NCI-H748 (cell line): ENCODE results near the gene ZFAND3.
A peak's percentile ranks its signal among the peaks of the same experiment; 100 is the strongest.
"Not testable (repeated sequence)": the region's sequence is repeated elsewhere in the genome, so short reads cannot be mapped to it uniquely, and the experiment has no call there.

Experiments used
- DNase-seq: peaks from one replicate; lab custom pipeline; 2025; ENCODE audit not compliant: unreplicated experiment; lab: John Stamatoyannopoulos, UW

Gene ZFAND3

DNA sequence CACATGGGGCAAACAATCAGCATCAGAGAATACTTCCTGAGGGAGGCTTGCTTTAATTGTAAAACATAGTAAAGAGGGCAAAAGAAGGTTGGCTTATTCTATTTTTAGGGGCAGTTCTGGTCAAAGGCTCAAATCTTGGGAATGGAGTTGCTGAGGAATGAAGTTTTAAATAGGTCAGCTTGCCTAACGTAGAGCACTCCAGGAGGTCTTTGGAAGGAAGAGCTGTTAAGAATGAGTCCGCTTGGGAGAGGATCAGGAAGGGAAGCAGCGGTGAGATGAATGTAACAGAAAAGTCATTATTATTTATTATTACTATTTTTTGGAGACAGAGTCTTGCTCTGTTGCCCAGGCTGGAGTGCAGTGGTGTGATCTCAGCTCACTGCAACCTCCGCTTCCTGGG is 108.7 kb downstream of the ZFAND3 start:
- no peak for DNase-seq

DNA sequence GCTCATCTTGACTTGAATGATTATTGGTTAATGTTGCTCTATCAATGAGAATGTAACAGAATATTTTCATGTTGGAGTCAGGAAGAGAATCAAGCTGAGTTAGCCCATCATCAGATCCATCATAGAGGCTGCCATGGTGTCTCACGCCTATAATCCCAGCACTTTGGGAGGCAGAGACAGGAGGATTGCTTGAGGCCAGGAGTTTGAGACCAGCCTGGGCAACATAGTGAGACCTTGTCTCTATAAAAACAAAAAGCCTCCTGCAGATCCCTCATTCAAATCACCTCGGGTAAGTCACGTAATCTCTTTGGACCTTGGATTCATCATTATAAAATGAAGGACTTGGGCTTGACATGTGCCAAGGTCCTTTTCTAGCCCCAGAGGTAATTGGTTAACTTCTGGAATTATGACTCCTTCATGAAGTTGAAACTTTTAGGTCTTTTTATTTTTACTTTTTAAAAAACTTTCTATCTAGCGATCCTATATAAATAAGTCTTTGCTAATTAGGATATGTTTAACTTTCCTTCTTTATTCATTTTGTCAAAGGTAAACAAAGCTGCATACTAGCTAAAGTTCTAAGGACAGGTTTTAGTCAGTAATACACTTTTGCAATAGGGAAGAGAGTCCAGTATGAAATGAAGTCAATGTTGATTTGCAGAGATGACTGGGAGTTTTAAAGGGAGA is 110.9 kb downstream of the ZFAND3 start:
- no peak for DNase-seq

DNA sequence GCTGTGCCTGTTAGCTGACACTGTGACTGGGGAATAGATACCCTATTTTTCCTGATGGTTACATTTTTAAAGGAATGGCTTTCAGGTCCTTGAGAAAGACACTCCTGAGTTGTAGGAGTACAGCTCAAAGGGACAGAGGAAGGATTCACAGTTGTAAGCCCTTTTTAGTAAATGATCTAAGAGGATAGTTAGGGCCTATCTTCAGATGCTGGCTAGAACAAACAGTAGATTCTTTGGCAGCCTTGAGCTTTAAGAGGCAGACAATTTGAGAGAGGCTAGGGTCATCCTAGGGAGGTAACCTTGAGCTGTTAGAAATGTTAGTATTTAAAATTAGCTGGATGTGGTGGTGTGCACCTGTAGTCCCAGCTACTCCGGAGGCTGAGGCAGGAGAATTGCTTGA is 111.5 kb downstream of the ZFAND3 start:
- no peak for DNase-seq

DNA sequence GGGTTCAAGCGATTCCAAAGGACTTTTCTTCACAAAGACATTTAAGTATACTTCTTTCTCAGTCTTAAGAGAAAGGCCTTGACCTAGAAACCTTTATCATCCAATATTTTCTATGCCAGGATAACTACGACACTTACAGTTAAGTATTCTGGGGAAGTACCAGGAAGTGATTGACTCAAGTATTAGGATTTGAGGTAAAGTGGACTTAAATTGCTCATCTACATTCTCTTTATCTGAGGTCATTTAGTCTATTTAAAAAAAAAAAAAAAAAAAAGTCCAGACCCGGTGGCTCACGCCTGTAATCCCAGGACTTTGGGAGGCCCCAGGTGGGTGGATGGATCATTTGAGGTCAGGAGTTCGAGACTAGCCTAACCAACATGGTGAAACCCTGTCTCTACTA is 114.7 kb downstream of the ZFAND3 start:
- no peak for DNase-seq

DNA sequence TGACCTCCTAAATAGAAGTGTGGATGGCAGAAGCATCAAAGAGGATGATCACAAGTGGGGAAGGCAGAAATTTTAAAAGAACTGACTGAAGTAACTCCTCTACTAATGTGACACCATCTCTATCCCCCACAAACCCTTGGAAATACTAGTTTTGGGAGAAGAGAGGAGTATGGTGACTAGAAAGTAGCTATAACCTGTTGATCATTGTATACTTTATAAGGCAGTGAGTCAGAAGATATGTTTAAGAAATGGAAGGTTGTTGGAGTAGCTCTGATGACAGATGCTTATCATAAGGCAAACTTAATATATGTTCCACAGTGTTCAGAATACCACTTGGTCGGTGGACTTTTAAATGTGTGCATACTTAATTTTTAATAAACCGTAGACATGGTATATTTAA is 116.6 kb downstream of the ZFAND3 start:
- DNase-seq: no peak

DNA sequence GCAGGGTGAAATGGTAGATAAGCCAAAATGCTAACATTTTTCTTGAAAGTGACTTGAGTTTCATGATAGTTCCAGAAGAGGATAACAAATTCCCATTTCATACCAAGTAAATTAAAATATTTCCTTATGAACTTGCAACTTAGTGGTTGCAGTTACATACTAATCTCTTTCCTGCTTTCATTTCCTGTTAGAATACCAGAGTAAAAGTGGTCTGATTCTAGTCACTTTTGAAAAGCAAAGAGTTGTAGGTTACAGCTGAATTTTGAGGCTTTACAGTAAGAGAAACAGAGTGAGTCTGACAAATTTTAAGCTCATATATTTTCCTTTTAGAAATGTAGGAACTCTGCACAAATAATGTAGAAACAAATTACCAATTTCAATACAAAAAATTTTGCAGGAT is 117.4 kb downstream of the ZFAND3 start:
- DNase-seq: no peak

DNA sequence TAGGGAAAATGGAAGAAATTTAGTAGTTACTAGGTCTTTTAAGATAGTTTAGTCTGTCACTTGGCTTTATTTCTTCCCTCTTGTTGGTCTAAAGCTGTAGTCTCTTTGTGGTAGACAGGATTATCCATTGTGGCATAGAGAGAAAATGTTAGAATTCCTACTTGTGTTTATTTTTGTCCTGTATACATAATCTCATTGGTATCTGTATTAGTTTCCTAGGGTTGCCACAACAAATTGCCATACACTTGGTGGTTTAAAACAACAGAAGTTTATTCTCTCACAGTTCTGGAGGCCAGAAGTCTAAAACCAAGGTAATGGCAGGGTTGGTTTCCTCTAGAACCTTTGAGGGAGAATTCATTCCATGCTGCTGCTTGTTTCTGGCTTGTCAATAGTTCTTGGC is 119.4 kb downstream of the ZFAND3 start:
- DNase-seq: no peak

DNA sequence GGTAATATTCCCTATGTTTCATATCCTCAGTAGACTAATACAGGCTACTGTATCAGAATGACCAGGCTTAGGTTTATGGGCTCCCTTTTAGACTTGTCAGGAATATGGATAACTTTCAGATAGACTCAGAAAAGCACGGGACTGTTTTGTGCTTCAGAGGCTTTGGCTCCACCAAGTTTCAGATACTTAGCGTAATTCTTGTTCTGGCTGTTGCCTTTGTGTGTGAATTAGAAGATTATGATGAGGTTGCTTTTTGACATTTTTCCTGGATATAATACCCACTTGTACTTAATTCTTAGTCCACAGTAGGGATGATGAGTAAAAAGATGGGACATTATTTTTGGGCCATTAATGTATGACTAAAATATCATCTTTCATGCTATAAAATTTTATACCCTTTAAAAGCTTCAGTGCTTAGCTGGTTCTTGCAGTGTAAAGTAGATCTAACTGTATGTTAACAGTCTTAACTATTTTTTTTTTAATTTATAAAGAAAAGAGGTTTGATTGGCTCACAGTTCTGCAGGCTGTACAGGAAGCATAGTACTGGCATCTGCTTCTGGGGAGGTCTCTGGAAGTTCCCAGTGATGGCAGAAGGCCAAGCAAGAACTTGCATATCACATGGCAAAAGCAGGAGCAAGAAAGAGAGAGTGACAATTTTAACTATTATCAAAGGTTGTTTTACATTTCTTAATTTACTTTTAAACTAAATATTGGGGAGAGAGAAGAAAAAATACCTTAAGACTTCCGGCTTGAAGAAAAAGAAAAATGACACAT is 120.7 kb downstream of the ZFAND3 start:
- no peak for DNase-seq

DNA sequence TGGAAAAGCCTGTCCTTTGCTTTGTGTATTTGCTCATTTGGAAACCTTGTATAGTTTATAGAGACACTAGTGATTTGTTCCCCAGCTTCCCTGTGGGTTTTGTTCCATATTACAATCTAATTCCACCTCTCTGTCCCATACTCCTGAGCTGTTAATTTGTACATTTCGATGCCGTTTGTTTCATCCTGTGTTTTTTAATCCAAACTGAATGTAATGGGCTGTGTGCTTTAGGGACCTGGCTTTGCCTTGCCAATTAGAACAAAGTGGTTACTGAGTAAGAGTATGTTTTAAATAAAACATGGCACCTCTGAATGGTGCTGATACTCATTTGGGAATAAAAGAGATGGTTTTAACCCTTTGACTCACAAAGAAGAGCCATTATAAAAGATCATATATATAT is 122.3 kb downstream of the ZFAND3 start:
- DNase-seq: no peak

DNA sequence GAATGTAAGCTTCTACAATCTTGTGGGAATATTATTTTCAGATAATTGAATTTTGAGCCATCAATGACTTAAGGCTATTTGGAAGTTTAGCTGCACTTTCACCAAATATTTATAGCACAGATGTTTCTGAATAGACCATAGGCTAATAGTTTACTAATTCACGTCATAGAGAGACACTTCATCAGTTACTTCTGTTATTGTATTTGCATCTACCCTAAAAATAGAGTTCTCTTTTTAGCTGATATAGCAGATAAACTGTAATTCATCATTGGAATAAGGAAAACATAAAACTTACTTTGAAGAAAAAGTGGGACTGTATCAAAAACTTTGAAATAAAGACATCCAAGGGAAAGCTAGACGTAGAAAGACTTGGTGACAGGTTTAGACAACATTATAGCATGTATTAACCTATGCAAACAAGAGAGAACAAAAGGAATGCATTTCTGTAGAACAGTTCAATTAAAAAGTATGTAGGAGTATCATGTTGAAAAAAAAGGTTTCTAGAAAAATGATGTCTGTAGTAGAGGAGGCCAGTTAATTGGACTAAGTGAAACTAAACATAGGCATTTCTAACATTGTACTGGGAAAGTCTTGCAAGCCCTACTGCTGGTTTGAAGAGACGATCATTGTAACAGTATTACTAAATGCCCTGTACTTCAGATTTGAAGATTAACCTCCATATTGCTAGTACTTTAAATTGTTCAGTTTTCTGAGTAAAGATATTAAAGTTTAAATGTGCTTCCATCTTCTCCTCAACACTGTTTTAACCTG is 123.3 kb downstream of the ZFAND3 start:
- DNase-seq: no peak

DNA sequence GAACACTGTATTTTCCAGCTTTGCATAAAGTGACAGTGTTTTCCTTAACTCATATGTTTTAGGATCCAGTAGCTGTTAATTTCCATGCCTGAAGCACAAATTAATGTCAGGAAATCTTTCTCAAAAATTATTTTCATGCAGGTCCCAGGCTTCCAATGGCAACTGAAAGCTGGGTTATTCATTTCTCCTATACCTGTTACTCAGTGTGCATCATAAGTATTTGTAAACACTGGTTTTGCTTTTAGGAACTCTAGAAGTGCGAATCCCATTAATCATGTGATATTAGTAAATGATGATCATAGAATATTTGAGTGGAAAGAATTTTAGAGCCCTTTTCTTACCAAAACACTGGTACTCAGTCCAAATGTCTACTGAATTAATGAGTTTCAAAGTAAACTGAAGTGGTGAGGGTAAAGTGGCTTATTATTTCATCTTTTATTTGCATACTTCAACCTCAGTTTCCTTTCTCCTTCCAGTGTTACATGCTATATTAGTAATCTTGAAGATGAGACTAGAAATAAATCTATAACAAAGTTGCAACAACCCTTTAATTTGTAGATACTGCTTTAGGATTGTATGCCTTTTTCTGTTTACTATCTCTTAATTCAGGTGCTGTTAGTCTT is 124.0 kb downstream of the ZFAND3 start:
- no peak for DNase-seq

DNA sequence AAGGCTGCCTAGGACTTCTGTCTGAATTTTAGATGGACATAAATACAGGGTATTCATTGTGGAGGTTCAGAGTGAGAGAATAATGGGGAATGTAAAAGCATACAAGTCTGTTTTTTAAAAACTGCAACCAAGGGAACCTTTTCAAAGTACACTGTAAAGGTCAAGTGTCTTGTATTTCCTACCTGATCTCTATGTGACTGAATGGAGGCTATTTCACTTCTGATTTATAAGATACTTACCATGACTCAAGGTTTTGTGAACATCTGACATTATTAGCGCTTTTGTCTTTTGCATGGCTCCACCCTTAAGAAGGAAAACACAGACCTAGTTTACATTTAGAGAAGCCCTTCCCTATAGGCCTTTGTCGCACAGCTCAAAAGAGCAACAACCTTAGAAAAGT is 126.5 kb downstream of the ZFAND3 start:
- peak; percentile 67 for DNase-seq

DNA sequence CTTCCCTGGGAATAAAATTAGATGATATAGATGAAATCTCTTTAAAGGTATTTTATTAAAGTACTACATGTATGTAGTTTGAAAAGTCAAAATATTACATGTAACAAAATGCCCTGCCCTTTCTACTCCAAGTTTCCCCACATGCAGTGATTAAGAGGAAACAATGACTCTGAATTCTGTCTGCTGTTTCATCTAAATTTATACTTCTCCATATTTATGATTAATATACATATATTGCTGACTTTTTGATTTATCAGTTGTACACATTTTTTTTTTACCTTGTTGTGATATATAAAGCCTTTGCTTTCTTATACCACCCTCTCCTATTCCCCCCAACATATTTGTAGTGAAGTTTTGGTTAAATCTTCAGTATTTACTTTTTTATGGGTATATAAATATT is 127.9 kb downstream of the ZFAND3 start:
- no peak for DNase-seq

DNA sequence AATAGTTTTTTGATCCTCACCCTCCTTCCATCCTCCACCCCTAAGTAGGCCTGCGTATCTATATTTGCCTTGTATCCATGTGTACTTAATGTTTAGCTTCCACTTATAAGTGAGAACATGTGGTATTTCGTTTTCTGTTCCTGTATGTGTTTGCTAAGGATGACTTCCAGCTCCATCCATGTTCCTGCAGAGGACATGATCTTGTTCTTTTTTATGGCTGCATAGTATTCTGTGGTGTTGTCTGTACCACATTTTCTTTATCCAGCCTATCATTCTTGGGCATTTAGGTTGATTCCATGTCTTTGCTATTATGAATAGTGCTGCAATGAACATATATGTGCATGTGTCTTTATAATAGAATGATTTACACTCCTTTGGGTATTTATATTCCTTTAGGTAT is 129.1 kb downstream of the ZFAND3 start:
- DNase-seq: not testable (repeated sequence)

DNA sequence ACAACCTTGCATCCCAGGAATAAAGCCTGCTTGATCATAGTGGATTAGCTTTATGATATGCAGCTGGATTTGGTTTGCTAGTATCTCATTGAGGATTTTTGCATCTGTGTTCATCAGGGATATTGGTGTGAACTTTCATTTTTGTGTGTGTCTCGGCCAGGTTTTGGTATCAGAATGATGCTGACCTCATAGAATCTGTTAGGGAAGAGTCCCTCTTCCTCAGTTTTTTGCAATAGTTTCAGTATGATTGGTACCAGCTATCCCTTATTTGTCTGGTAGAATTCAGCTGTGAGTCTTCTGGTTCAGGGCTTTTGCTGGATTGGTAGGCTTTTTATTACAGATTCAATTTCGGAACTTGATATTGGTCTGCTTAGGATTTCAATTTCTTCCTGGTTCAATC is 132.5 kb downstream of the ZFAND3 start:
- DNase-seq: no peak

DNA sequence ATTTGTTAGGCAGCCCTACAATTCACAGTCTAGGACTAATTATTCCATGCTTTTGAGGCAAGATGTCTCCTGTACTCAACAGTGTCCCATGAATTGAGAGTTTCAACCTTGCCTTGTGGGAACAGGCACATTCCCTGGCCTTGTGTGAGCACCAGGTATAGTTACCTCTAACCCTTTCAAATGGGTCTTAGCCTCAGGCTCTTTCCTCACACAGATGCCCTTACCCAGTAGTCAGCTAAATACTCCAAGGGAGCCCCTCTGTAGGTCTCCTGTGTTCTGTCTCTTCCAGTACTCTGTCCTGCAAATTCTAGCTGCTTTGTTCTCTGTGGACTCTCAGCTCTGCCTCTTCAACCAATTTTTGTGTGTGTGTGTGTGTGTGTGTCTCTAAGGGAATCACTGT is 135.3 kb downstream of the ZFAND3 start:
- DNase-seq: no peak

DNA sequence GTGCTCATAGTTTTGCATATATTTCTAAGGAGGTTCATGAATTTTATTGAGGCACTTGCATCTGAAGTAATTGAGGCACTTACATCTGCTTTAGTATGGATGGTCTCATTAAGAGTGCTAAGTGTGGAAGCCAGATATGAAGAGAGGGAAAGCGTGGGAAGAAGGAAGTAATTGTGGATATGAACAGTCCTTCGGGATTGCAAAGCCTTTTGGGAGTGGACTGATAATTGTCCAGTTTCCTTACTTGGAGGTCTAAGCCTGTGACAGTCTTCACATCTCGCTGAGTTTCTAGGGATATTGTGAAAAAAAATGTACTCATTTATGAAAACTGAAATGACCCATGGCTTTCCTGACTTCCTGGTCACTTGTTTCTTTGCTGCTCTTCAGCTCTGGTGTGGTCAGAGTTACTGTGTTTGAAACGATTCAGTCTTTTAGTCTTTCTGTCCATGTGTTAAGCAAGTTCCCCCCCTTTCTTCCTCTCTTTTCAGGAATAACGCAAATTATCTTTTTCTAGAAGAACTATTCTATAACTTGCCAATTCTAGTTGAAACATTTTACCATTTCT is 137.3 kb downstream of the ZFAND3 start:
- no peak for DNase-seq

DNA sequence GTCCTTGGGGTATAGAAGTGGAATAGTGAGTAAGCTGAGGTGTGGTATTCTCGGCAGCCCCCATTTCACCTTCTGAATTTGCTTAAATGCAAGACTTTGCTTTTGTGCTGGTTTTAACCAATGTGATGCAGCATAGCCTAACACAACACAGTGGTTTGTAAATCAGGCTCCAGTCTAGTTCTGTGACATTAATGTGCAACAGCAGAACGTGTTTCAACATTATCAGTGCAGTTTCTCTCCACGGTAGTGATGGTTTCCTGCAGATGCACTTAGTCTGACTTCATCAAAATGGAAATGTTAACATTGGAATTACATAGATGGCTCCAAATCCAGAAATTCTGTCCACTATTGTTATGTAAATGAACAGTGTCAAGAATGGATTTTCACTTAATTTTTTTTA is 139.5 kb downstream of the ZFAND3 start:
- no peak for DNase-seq

DNA sequence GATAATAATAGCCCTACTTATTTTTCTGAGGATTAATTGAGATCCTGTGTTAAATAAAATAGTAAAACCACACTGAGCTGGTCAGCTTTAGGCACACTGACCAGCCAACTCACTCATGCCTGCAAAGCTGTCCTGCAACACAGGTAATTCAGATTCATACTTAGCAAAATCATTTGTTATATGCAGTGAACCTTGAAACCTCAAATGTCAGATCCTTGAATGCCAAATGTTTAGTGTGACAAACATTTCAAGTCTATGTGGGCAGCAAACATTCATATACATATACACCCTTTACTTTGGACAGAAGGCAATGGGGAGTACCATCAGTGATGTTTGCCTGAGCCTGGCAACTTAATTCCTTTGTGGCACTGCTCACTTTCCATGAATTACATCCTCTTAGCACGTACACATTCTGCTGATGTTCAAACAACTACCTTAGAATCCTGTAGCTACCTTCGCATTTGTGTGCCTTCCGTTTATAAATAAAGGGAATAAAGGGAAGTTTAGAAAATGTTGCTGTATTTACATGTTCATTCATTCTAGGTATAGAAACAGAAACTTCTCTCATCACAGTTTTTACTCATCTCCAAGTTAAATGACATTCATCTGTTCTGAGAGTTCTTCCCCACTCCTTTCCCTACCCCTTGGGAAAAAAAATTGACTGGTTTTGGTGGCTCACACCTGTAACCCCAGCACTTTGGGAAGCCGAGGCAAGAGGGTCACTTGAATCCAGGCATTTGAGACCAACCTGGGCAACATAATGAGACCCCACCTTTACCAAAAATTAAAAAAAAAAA is 140.8 kb downstream of the ZFAND3 start:
- DNase-seq: no peak

DNA sequence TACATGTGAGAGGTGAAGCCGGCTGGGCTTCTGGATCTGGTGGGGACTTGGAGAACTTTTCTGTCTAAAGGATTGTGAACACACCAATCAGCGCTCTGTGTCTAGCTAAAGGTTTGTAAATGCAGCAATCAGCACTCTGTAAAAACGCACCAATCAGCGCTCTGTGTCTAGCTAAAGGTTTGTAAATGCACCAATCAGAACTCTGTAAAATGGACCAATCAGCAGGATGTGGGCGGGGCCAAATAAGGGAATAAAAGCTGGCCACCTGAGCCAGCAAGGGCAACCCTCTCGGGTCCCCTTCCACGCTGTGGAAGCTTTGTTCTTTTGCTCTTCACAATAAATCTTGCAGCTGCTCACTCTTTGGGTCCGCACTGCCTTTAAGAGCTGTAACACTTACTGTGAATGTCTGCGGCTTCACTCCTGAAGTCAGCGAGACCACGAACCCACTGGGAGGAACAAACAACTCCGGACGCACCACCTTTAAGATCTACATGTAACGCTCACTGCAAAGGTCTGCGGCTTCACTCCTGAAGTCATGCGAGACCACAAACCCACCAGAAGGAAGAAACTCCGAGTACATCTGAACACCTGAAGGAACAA is 143.1 kb downstream of the ZFAND3 start:
- DNase-seq: not testable (repeated sequence)
